PC-3 (cell line): ENCODE measurements around the gene CELF2. TPM values are rescaled to one million over a fixed set of nuclear protein-coding genes. Genes with fewer than 3 reads are reported as not detected.

Experiments
- ATAC-seq: fragments of 200-7000 bp; cut with Tn5 transposase; 2 replicates; pipeline ENCODE4 v1.9.1; 2020; ENCODE audit warnings: mild to moderate bottlenecking, moderate library complexity
- BruUV-seq: library from RNA; stranded (reverse); fragments of 400-500 nt; replicated peaks from 2 replicates; lab custom pipeline; 2021; lab: Mats Ljungman, UMichigan
- CTCF ChIA-PET: fragments of 300-600 bp; sonication (Branson Sonifier 250); formaldehyde crosslinking; loops from one replicate; lab custom pipeline; 2022; ENCODE audit warnings: antibody characterized with exemption; lab: Charles Lee
- POLR2A ChIA-PET: fragments of 300-600 bp; sonication (Branson Sonifier 250); formaldehyde crosslinking; loops from one replicate; lab custom pipeline; 2022; ENCODE audit warnings: antibody characterized with exemption; ENCODE audit not compliant: unreplicated experiment; lab: Charles Lee
- DNase-seq: peaks from one replicate; pipeline ENCODE4 v3.0.0-alpha.2; 2015
- H2AFZ ChIP-seq: fragments of 300-600 bp; sonication (generic); 2 replicates; pipeline ENCODE4 v1.6.0; 2016; ENCODE audit warnings: antibody characterized with exemption, low read length
- H3F3A ChIP-seq: fragments of 300-600 bp; sonication (generic); one replicate; pipeline ENCODE4 v1.6.0; 2017; ENCODE audit warnings: antibody characterized with exemption, low read length, control low read depth, mild to moderate bottlenecking; ENCODE audit not compliant: unreplicated experiment
- H3K27ac ChIP-seq: fragments of 300-600 bp; sonication (generic); 2 replicates; pipeline ENCODE4 v1.5.1; 2016; ENCODE audit warnings: mild to moderate bottlenecking, low read length
- H3K27me3 ChIP-seq: fragments of 300-600 bp; sonication (generic); 2 replicates; pipeline ENCODE4 v1.6.1; 2016; ENCODE audit warnings: low read length, mixed read lengths
- H3K36me3 ChIP-seq: fragments of 300-600 bp; sonication (generic); 2 replicates; pipeline ENCODE4 v1.6.1; 2016; ENCODE audit warnings: low read depth, mixed run types, low read length, mixed read lengths
- H3K4me1 ChIP-seq: fragments of 300-600 bp; sonication (generic); 2 replicates; pipeline ENCODE4 v1.5.1; 2016; ENCODE audit warnings: low read length; ENCODE audit not compliant: insufficient read depth
- H3K4me2 ChIP-seq: fragments of 300-600 bp; sonication (generic); 2 replicates; pipeline ENCODE4 v1.6.0; 2016; ENCODE audit warnings: low read length
- H3K4me3 ChIP-seq: fragments of 300-600 bp; sonication (generic); 2 replicates; pipeline ENCODE4 v1.5.1; 2016; ENCODE audit warnings: mild to moderate bottlenecking, low read length, mixed read lengths
- H3K79me2 ChIP-seq: fragments of 300-600 bp; sonication (generic); 2 replicates; pipeline ENCODE4 v1.6.1; 2017; ENCODE audit warnings: low read length, mixed read lengths
- H3K9ac ChIP-seq: fragments of 300-600 bp; sonication (generic); 2 replicates; pipeline ENCODE4 v1.6.0; 2016; ENCODE audit warnings: mild to moderate bottlenecking, low read length
- H3K9me2 ChIP-seq: fragments of 300-600 bp; sonication (generic); replicated peaks from 2 replicates; pipeline ENCODE4 v1.6.1; 2016; ENCODE audit warnings: mixed run types, low read length, mixed read lengths
- H3K9me3 ChIP-seq: fragments of 300-600 bp; sonication (generic); 2 replicates; pipeline ENCODE4 v1.6.1; 2016; ENCODE audit warnings: low read length, mixed read lengths
- H4K20me1 ChIP-seq: fragments of 300-600 bp; sonication (generic); 2 replicates; pipeline ENCODE4 v1.6.1; 2016; ENCODE audit warnings: low read length, mixed read lengths
- CTCF ChIP-seq: fragments of 300-600 bp; sonication (generic); conservative IDR thresholded peaks from 2 replicates; pipeline ENCODE4 v1.5.1; 2017; ENCODE audit warnings: antibody characterized with exemption, low read depth, mild to moderate bottlenecking, low read length
- EZH2 ChIP-seq: fragments of 300-600 bp; sonication (generic); IDR thresholded peaks from one replicate; pipeline ENCODE4 v1.6.1; 2017; ENCODE audit warnings: antibody characterized with exemption, mild to moderate bottlenecking, low read length; ENCODE audit not compliant: unreplicated experiment
- EZH2phosphoT487 ChIP-seq: fragments of 300-600 bp; sonication (generic); IDR thresholded peaks from 2 replicates; pipeline ENCODE4 v1.6.1; 2018; ENCODE audit warnings: mild to moderate bottlenecking, antibody characterized with exemption, low read length, borderline replicate concordance
- intact Hi-C: fragments of 100-400 bp; cut with micrococcal nuclease; formaldehyde crosslinking; loops from 2 replicates; pipeline ENCODE4 v1.9.0; 2023
- total RNA-seq: library from RNA; depleted of rRNA; stranded (reverse); fragments of >200 nt; gene quantifications from 2 replicates; pipeline ENCODE4 v1.2.3, GENCODE V29; 2014

CELF2 gene
- total RNA-seq, 1 experiment from 2014 or later: not detected

GRCh38 chr10:11166550-11166949 is 148.9 kb downstream of the CELF2 start:
- CTCF ChIA-PET: no interaction called here
- TF ChIP-seq EZH2 (no peak), CTCF (no peak)
- no peaks in the 10 kb centered on the region for H3F3A ChIP-seq

DNA sequence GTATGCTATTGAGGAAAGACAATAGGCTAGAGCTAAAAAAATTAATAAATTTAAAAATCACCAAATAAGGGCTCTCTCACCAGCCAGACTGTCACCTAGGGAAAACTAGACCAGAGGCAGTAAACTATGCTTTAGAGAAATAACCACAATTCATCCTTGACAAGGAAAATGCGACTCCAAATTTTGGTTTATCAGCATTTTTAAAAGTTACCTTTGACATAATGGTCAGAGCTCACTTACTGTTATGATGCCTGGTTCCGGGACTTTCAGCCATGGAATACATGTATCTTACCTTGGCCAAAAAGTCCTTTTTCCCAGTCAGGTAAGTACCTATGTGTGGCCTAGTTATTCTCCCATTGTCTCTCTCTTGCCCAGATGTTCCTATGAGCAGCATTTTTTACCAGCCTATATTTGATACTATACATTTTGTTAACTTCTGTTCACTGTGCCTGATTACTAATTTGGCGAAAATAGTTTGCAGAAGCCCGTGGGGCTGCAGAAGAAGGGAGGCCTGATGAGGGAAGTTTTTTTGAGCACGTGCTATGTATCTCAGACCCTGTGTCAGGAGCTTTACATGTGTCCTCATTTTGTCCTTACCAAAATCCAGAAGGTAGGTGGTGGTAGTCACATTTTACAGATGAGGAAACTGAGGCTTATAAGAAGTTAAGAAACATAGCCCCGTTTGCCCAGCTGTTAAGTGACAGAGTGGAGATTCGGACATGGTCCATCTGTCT is 149.7 kb downstream of the CELF2 start:
- Histone ChIP-seq H4K20me1 (no peaks in the 10 kb centered on the region), H3K4me2 (no peak overlapping the region), H3K36me3 (no peaks in the 10 kb centered on the region), H3K9me2 (no peaks in the 10 kb centered on the region), H3K27ac (no peak overlapping the region), H3K27me3 (peaks cover 13% of the 10 kb centered on the region; the same call in 1 of the 2 replicates), H3K4me3 (no peak overlapping the region), H3K9me3 (no peaks in the 10 kb centered on the region), H3K9ac (no peak overlapping the region), H2AFZ (no peak overlapping the region), H3F3A (no peaks in the 10 kb centered on the region), H3K4me1 (no peaks in the 10 kb centered on the region), H3K79me2 (no peaks in the 10 kb centered on the region)
- intact Hi-C loops: no loop called here
- ChIA-PET POLR2A (no interaction called here), CTCF (no interaction called here)
- TF ChIP-seq EZH2phosphoT487 (no peak), CTCF (no peak), EZH2 (no peak)
- DNase-seq: no peak
- BruUV-seq: no TSS peak
- no peak for ATAC-seq

More at GRCh38 chr10:11166550-11166949, 148.9 kb downstream of the CELF2 start:
- POLR2A ChIA-PET: no interaction called here
- Histone ChIP-seq H3K36me3 (no peaks in the 10 kb centered on the region), H3K79me2 (no peaks in the 10 kb centered on the region), H4K20me1 (no peaks in the 10 kb centered on the region), H3K4me2 (no peak overlapping the region), H3K9ac (no peak overlapping the region), H3K4me1 (no peaks in the 10 kb centered on the region), H3K9me2 (no peaks in the 10 kb centered on the region), H3K4me3 (no peak overlapping the region), H2AFZ (no peak overlapping the region), H3K9me3 (no peaks in the 10 kb centered on the region), H3K27ac (no peak overlapping the region), H3K27me3 (peaks cover 6% of the 10 kb centered on the region; the same call in 1 of the 2 replicates)
- ATAC-seq (no peak), DNase-seq (no peak)
- no TSS peak for BruUV-seq
- intact Hi-C loops: no loop called here

DNA sequence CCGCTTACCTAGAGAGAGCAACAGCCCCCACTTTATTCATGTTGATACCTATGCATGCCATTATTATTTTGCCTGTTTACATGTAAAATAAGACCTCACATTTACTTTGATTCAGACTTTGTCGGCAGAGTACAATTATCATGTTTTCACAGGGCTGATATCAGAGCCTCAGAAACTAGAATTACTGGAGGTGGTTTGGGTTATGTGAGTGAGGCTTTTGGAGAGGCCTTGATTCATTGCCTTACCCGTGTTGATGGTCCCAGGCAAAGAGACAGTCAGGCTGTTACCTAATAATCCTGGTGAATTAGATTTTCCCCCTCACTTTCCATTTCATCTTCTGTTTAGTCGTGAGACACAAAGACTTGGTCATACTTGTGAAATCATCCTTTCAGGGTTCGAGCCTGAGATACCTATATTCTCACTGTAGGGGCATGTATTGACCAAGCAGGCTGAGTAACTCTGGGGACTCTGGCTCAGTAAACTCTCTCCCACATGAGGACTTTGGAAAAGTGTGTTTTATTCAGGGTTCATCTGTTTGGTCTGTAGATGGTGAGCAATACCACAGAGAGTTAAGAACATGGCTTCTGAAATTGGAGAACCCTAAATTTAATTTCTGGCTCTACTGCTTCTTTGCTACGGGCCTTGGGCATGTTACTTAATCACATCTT is 150.9 kb downstream of the CELF2 start:
- Histone ChIP-seq H4K20me1 (no peaks in the 10 kb centered on the region), H3F3A (no peaks in the 10 kb centered on the region), H3K79me2 (no peaks in the 10 kb centered on the region), H3K9ac (no peak overlapping the region), H3K36me3 (no peaks in the 10 kb centered on the region), H3K4me2 (no peak overlapping the region), H3K9me3 (no peaks in the 10 kb centered on the region), H3K4me1 (no peaks in the 10 kb centered on the region), H3K4me3 (no peak overlapping the region), H3K27ac (no peak overlapping the region), H3K27me3 (peaks cover 23% of the 10 kb centered on the region), H2AFZ (no peak overlapping the region), H3K9me2 (no peaks in the 10 kb centered on the region)
- CTCF ChIA-PET: no interaction called here
- ATAC-seq (no peak), DNase-seq (no peak)
- intact Hi-C loops: no loop called here
- TF ChIP-seq EZH2: no peak
- TF ChIP-seq CTCF: no peak
- no peak for TF ChIP-seq EZH2phosphoT487
- BruUV-seq: no TSS peak
- POLR2A ChIA-PET: no interaction called here
